Ecto neural progenitor cell (in vitro differentiated cells): ENCODE data around the gene AP5Z1.
A peak's percentile ranks its signal among the peaks of the same experiment; 100 is the strongest.
"Not testable (repeated sequence)": the region's sequence is repeated elsewhere in the genome, so short reads cannot be mapped to it uniquely, and the experiment has no call there.

Experiments used
- DNase-seq: peaks from one replicate; pipeline ENCODE4 v3.0.0-alpha.2; 2018; ENCODE audit warnings: low spot score

Gene AP5Z1

GRCh38 chr7:4788627-4789189 lies 13.3 kb downstream of the AP5Z1 start:
- DNase-seq: no peak

GRCh38 chr7:4789194-4790077 lies 14.0 kb downstream of the AP5Z1 start:
- no peak for DNase-seq

GRCh38 chr7:4790078-4790465 lies 14.6 kb downstream of the AP5Z1 start:
- no peak for DNase-seq

- DNase-seq: no peak
Measured at GRCh38 chr7:4790516-4790991, 15.1 kb downstream of the AP5Z1 start.

GRCh38 chr7:4791101-4791737 lies 15.8 kb downstream of the AP5Z1 start:
- DNase-seq: no peak

GRCh38 chr7:4791738-4792536 lies 16.5 kb downstream of the AP5Z1 start:
- DNase-seq: peak; percentile 93

GRCh38 chr7:4792537-4793126 lies 17.2 kb downstream of the AP5Z1 start:
- DNase-seq: peak; percentile 69

- DNase-seq: not testable (repeated sequence)
Measured at GRCh38 chr7:4793385-4793993, 18.1 kb downstream of the AP5Z1 start.

- not testable (repeated sequence) for DNase-seq
Measured at GRCh38 chr7:4794171-4794570, 18.7 kb downstream of the AP5Z1 start.

- DNase-seq: no peak
Measured at GRCh38 chr7:4794591-4795350, 19.3 kb downstream of the AP5Z1 start.

- no peak for DNase-seq
Measured at GRCh38 chr7:4796453-4796852, 21.0 kb downstream of the AP5Z1 start.

- DNase-seq: peak; percentile 85
Measured at GRCh38 chr7:4797858-4798705, 22.7 kb downstream of the AP5Z1 start.

- no peak for DNase-seq
Measured at GRCh38 chr7:4798706-4799235, 23.3 kb downstream of the AP5Z1 start.

GRCh38 chr7:4799508-4800268 lies 24.3 kb downstream of the AP5Z1 start:
- DNase-seq: no peak

GRCh38 chr7:4800487-4800886 lies 25.1 kb downstream of the AP5Z1 start:
- no peak for DNase-seq

- no peak for DNase-seq
Measured at GRCh38 chr7:4800926-4801838, 25.8 kb downstream of the AP5Z1 start.

GRCh38 chr7:4801839-4802231 lies 26.4 kb downstream of the AP5Z1 start:
- DNase-seq: no peak
